ENCODE measurements around the gene KLF4.

- no peak for TF ChIP-seq MIXL1 (CRISPR knock-in tag; IDR thresholded peaks at IDR 0.05)
- TF ChIP-seq POLR2AphosphoS5 (IDR thresholded peaks at IDR 0.05; ENCODE audit: low read depth, low read length) = no peak
- no peak for TF ChIP-seq GTF2F1 (IDR thresholded peaks at IDR 0.05; ENCODE audit: low read length)
- TF ChIP-seq RAD21 (CRISPR knock-in tag; IDR thresholded peaks at IDR 0.05) = no peak
- no peak for TF ChIP-seq SMAD3 (CRISPR knock-in tag; IDR thresholded peaks at IDR 0.05)
- TF ChIP-seq ASH2L (IDR thresholded peaks at IDR 0.05; ENCODE audit: insufficient read length, low read depth, low read length) = no peak
- no peak for TF ChIP-seq POLR2AphosphoS2 (IDR thresholded peaks at IDR 0.05; ENCODE audit: low read depth, low read length)
- TF ChIP-seq ZNF800 (CRISPR knock-in tag; IDR thresholded peaks at IDR 0.05) = no peak
- no peak for TF ChIP-seq ZBTB43 (CRISPR knock-in tag; conservative IDR thresholded peaks at IDR 0.05)
- TF ChIP-seq JUNB (CRISPR knock-in tag; IDR thresholded peaks at IDR 0.05; ENCODE audit: borderline replicate concordance) = no peak
- TF ChIP-seq CTCF (CRISPR knock-in tag; IDR thresholded peaks at IDR 0.05) = no peak
Observed at GRCh38 chr9:107530679-107531078, 41.1 kb upstream of the KLF4 start.

All from HepG2 (cell line).